SHP77 treated with DMSO at 0.1 percent for 48 hours (cell line): ENCODE data around the gene HOXB6.

Experiments
- DNase-seq: peaks from one replicate; lab custom pipeline; 2025; lab: John Stamatoyannopoulos, UW

Gene HOXB6

DNA sequence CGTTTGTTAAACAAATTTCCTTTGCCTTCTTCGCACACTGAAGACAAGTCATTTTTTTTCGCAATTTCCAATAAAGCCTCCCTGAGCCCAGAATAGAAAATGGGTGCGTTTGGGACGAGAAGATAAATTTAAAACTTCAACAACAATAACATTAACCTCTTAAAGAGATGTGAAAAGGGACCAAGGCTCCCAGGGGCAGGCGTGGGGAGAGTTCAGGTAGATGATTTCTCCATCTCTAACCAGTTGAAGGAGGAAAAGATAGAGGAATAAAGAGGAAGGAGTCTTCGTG is 25.4 kb downstream of the HOXB6 start:
- DNase-seq = no peak

GRCh38 chr17:48578616-48579470 is 25.9 kb downstream of the HOXB6 start:
- DNase-seq = no peak

- DNase-seq = no peak
Measured at GRCh38 chr17:48577946-48578615, 26.7 kb downstream of the HOXB6 start, which contains the start of gene HOXB4. Gene HOXB4 (minus strand): TSS chr17:48578350. CDS start chr17:48578319, 31 bp downstream.

- DNase-seq = no peak
Measured at GRCh38 chr17:48577330-48577945, 27.3 kb downstream of the HOXB6 start.

- DNase-seq = no peak
Measured at GRCh38 chr17:48576479-48577309, 28.1 kb downstream of the HOXB6 start.

DNA sequence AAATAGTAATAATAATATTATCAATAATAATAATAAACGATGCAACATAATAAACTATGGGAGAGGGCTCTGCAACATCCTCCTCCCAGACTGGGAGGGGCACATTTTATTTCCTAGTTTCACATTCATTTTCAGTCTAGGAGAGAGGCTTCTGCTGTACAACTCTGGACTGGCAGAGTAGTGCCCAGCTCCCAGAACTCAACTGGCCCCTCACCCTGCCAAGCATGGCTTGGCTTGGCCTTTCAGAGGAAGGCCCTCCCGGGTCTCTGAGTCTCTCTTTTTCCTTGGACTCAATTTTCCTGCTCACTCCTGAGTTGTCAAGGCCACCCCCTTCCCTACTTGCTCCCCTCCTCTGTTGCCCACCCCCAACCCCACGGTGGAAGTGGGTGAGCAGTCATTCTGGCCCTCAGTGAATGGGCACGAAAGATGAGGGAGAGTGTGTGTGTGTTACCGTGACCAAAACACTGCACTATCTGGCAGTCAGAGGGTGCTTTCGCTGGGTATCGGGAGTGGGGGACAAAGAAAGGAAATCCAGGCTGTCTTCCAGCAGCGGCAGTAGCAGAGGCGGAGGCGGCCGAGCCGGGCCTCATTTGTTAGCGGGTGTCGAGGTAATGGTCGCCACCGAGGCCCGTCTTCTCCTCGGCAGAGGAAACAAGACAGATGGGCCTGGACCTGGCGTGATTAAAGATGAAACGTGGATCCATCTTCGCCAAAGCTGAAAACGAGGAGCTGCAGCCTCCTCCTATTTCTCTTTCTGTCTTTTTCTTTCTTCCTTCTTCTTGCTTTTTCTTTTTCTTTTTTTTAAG is 28.9 kb downstream of the HOXB6 start:
- no peak for DNase-seq

DNA sequence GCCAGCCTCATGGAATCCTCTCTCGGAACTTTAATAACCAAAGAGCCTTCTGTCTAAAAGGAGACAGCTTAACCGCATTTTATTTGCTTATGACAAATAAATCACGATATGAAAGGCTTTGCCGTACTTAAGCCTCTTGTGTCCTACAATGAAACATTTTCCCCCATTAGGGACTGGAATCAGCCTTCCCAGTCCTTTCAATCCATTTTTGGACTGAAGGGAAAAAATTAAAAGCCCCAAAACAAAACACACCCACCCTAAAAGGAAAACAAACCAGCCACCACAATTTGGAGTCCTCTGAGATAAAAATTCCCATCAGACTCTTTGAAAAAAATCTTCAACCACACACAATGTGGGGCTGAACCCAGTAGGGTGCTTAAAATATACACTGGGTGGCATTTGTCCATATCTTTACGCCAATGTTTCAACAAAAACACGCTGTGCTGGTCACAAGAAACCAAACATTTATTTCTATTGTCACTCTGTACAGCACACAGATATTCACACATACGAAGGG is 29.7 kb downstream of the HOXB6 start:
- peak; percentile 57 for DNase-seq

DNA sequence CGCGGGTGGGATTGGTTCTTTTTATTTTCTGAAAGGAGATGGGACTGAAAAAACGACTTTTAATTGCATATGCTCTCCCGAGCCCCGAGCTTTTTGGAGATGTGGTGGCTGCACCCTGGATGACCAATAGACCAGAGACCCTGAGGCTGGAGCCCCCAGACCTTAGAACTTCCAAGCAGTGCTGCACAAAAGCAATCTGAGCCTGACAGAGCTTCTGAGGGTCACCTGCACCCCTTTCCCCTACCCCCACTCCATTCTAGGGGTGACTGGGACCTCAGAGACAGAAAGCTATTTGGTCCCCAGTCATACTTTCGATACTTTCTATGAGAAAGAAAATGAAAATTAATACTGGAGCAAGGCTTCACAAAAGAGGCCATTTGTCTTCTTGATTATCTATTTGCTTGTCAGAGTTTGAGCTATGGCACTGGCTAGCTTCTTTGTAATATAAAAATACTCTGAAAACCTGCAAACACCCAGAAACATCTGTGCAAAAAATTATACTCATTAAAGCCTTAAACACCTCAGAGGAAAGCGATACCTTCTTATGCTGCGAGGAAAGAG is 30.2 kb downstream of the HOXB6 start:
- DNase-seq = no peak

DNA sequence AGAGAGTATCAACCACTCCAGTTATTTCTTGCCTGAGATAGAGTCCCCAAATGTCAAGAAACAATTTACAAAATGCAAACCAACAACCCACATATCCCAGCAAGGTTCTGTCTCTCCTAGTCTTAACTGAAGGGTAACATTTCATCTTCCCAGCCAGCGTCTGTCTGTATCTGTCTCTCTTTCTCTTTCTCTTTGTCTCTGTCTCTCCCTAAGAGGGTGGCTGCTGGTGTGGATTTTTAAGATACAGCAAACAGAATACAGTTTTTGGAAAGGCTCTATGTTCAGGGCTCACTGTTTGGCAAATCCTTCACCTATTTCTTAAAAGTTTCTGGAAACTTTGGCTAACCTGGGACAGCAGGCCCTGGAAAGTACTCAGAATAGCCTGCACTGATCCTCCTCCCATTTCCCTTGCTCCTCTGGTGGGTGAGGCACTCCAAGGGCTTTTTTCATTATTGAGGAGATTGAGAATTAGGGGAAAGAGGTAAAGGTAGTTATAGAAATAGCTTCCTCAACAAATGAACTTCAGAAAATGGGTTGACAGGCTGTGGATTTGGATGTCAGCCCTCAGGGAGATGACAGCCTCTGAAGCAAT is 32.9 kb downstream of the HOXB6 start:
- DNase-seq = no peak

DNA sequence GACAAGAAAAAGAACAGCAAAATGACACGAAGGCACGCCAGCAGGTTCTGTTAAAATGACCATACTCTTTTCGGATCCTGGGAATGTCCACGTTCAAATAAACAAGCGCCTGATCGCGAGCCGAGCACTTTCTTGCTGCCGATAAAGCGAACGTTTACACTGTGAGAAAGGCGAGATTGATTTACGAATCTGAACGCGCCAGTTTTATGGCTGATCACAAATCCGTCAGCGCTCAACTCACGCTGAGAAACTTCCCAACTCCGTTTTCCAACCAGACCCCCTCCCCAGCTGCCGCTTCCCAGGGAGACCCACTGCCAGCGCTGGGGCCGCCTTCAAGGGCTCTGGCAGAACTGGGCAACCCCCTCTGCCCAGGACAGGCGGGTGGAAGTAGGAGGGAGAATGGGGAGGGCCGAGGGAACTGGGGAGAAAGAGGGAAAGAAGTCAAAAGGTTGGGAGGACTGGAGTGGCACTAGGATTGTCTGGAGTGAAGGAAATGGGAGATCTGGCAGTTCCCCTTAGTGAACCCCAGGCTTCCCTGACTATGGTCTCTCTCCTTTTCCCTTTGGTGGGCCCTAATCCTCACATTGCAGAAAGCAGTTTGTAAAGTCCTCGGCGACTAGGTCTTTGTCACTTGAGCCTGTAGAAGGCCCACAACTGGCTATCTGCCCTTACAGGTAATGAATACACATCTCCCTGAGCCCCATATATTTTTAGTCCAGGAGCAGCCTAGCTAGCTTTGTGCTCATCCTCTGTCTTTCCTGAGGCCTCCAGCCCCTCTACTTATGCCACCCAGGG is 33.6 kb downstream of the HOXB6 start:
- DNase-seq = no peak

DNA sequence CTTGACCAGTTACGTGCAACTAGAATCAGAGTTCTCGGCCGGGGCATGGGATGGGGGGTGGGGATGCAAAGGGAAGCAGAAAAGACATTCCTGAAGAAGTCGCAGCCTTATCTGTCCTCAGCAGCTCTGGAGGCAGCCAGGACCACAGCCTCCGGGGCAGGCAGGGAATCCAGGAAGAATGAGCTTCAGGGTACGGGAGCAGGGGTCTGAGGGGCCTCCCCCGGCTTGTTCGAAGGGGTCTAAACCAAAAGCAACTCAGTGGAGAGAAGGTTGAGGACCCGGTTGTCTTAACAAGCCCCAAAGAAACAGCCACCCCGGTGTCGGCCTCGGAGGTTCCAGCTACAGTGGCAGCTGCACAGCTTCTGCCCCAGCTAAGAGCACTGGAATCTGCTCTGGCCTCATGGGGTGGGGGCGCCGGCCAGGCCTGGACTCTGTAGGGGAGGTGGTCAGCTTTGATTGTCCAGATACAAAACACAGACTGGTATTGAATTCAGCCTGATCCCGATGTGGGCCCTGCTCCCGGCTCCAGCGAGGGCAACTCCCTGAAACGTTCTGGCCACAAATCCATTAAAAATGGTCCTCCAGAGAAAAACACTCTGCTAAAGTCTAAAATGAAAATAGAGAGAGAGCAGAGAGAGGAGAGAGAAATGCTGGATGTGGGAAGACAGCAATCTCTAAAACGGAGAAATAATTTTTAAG is 34.3 kb downstream of the HOXB6 start:
- DNase-seq = no peak

DNA sequence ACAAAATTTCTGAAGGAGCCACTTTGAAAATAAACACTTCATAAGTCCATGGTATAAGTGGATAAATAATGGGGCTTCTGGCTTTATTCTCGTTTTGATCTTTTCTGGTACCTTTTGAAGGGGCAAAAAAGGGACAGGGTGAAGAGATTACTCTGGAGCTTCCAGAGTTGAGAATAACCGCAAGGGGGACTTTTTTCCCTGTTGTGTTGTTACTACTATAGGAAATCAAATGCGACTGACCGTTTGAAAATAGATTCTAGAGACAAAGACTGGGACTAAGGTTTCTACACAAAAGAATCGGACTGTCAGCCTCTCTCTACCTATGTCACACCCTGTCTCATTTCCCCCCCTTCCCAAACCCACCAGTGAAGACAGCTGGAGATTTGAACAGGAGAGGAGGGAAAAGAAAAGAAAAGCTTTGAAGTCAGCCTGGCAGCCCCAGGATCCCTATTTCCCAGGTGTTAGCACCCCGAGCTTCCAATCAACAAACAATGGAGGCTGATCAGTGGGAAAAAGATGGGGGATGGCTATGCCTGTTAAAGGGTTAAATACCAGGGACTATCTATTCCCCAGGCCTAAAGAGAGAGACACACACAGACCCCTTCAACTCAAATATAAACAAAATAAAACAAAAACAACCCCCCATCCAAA is 35.0 kb downstream of the HOXB6 start:
- DNase-seq = no peak

GRCh38 chr17:48569240-48569582 is 35.6 kb downstream of the HOXB6 start:
- no peak for DNase-seq

GRCh38 chr17:48568499-48569239 is 36.1 kb downstream of the HOXB6 start:
- no peak for DNase-seq

DNA sequence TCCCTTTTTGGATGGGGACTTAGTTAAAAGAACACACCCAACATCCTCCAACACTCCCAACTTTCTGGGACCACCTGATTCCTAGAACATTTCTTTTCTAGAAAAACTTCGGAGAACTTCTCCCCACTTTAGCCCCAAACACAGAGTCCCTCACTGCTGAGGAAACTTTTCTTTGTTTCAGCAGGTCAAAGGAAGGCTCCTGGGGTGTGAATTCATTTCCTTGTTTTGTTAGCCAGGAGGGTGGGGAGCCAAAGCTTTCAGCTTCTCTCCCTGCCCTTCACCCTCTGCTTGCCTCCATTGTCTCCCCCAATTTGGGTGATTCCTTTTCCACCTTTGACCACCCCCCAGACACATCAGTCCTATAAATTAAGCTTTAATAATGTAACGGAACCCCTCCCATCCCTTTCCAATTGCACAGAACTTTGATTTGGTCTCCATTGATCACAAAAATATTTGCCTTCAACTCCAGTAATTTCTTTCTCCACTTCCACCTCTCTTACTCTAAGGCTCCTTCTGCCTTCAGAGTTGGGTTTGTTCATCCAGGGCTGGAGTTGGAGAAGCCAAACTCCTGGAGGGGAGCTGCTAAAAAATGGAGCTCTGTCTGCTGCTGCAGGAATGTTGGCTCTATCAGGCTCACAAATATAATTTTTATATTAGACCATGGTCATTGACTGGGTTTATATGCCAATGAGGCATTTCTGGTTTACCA is 37.0 kb downstream of the HOXB6 start:
- no peak for DNase-seq

GRCh38 chr17:48567209-48567608 is 37.6 kb downstream of the HOXB6 start:
- no peak for DNase-seq

DNA sequence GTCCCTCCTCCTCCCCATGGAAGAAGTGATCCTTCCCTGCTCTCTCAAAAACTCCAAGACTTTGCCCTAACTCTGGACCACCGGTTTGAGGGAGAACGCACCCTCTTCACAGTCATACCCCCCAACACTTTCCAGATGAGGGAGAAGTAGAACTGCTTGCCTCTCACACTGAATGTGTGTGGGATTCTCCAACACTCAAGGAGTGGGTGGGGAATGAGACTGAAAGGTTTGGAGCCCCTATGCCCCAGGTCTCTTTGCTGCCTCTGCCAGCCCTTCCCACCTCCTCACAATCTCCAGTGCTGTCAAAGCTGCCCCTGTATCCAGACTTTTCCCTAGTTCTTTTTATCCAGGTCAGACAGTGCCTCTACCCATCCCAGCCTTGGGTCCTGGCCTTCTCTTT is 38.1 kb downstream of the HOXB6 start:
- DNase-seq = no peak
